K562 (cell line): ENCODE data around the gene TRAF7. TPM values are rescaled to one million over a fixed set of nuclear protein-coding genes. Genes with fewer than 3 reads are reported as not detected.
A peak's percentile ranks its signal among the peaks of the same experiment; 100 is the strongest.

ENCODE experiments used
- CBFB ChIP-seq: sonication (generic); formaldehyde crosslinking; IDR thresholded peaks from 2 replicates; pipeline ENCODE4 v1.4.0; 2020; ENCODE audit warnings: mild to moderate bottlenecking, missing genetic modification reagents
- FOXM1 ChIP-seq, 2 experiments: fragments of 450-650 bp in 1 of 2; sonication (generic) in 1 of 2; formaldehyde crosslinking in 1 of 2; IDR thresholded peaks; 2 replicates each; pipeline versions ENCODE4 v1.6.1 to v1.9.0; 2017 to 2022; ENCODE audit warnings: low read depth in 2 of 2, mild to moderate bottlenecking in 2 of 2, missing genetic modification reagents in 1 of 2, moderate library complexity in 1 of 2
- FOXP1 ChIP-seq: sonication (generic); formaldehyde crosslinking; IDR thresholded peaks from 2 replicates; pipeline ENCODE4 v1.8.0; 2022; ENCODE audit warnings: mild to moderate bottlenecking, missing genetic modification reagents
- GATA2 ChIP-seq: sonication (generic); formaldehyde crosslinking; IDR thresholded peaks from 2 replicates; pipeline ENCODE4 v1.4.0; 2020; ENCODE audit warnings: mild to moderate bottlenecking, missing genetic modification reagents
- HEY1 ChIP-seq: fragments of 250-450 bp; sonication (Bioruptor Pico); IDR thresholded peaks from 2 replicates; pipeline ENCODE4 v1.5.0; 2020; ENCODE audit warnings: mild to moderate bottlenecking, moderate library complexity, borderline replicate concordance
- HIVEP1 ChIP-seq: fragments of 250-450 bp; sonication (Bioruptor Pico); IDR thresholded peaks from 2 replicates; pipeline ENCODE4 v1.4.0; 2020; ENCODE audit warnings: mild to moderate bottlenecking
- HNRNPLL ChIP-seq: fragments of 200-400 bp; formaldehyde crosslinking; IDR thresholded peaks from 2 replicates; pipeline ENCODE4 v1.6.1; 2017; ENCODE audit warnings: low read length, low read depth, mild to moderate bottlenecking; ENCODE audit not compliant: poor library complexity, severe bottlenecking
- KAT2B ChIP-seq: IDR thresholded peaks from one replicate; pipeline ENCODE4 v1.6.1; 2012; ENCODE audit warnings: low read depth, mild to moderate bottlenecking, control low read depth, inconsistent platforms, low read length, moderate library complexity
- MBD2 ChIP-seq: sonication (generic); IDR thresholded peaks from 2 replicates; pipeline ENCODE4 v1.6.1; 2016; ENCODE audit warnings: low read depth, borderline replicate concordance
- PCBP2 ChIP-seq: fragments of 200-400 bp; formaldehyde crosslinking; IDR thresholded peaks from 2 replicates; pipeline ENCODE4 v1.6.1; 2018; ENCODE audit warnings: low read length, low read depth, mild to moderate bottlenecking, moderate library complexity; ENCODE audit not compliant: poor library complexity, severe bottlenecking
- RBM14 ChIP-seq: fragments of 200-400 bp; formaldehyde crosslinking; IDR thresholded peaks from 2 replicates; pipeline ENCODE4 v1.6.1; 2018; ENCODE audit warnings: low read depth, mild to moderate bottlenecking, low read length, moderate library complexity, borderline replicate concordance; ENCODE audit not compliant: insufficient read depth
- ZNF124 ChIP-seq: sonication (generic); formaldehyde crosslinking; IDR thresholded peaks from 2 replicates; pipeline ENCODE4 v1.8.1; 2022; ENCODE audit warnings: missing genetic modification reagents
- polyA plus RNA-seq, 8 experiments: library from polyadenylated mRNA; depleted of rRNA in 4 of 8; stranded (reverse) in 5 of 8; unstranded in 3 of 8; fragments of >200 nt; fragmentation: Nextera tagmentation in 2 of 8; fragmentation: Illumina TruSeq in 1 of 8; extraction: Ambion mirVana in 2 of 8; extraction: Trizol in 1 of 8; gene quantifications; 2 replicates each; pipeline versions ENCODE4 v1.2.1 to v1.2.3, GENCODE V29; 2011 to 2014; ENCODE audit warnings: inconsistent platforms in 1 of 8, missing spikeins in 1 of 8
- total RNA-seq, 7 experiments: library from RNA; depleted of rRNA in 6 of 7; stranded (reverse); fragments of >200 nt in 6 of 7; fragmentation: Illumina TruSeq in 2 of 7; extraction: Trizol in 2 of 7; gene quantifications; 2 replicates each; pipeline versions ENCODE4 v1.2.1 to v1.2.3, GENCODE V29; 2011 to 2021; ENCODE audit warnings: low replicate concordance in 1 of 7
- TF ChIP-seq, protein P1 (sequence below): fragments of 250-450 bp; sonication (Bioruptor Pico); IDR thresholded peaks from 2 replicates; pipeline ENCODE4 v1.4.0; 2020; ENCODE audit warnings: mild to moderate bottlenecking
- TF ChIP-seq, protein P2 (sequence below): fragments of 450-650 bp; IDR thresholded peaks from 2 replicates; pipeline ENCODE4 v1.6.1; 2014; ENCODE audit warnings: low read depth, mild to moderate bottlenecking, moderate library complexity, borderline replicate concordance
- TF ChIP-seq, protein P3 (sequence below): fragments of 250-450 bp; sonication (Bioruptor Pico); IDR thresholded peaks from 2 replicates; pipeline ENCODE4 v1.6.1; 2021; ENCODE audit warnings: mild to moderate bottlenecking
- TF ChIP-seq, protein P4 (sequence below): fragments of 450-650 bp; formaldehyde crosslinking; IDR thresholded peaks from 2 replicates; pipeline ENCODE4 v1.4.0; 2020; ENCODE audit warnings: mild to moderate bottlenecking, moderate library complexity

Gene TRAF7
- total and polyA plus RNA-seq, 9 of the 15 experiments (the other 6 are each of a cell fraction or from before 2014, with no cell fraction given) = 1.1 to 113 (median 41.6) TPM

DNA sequence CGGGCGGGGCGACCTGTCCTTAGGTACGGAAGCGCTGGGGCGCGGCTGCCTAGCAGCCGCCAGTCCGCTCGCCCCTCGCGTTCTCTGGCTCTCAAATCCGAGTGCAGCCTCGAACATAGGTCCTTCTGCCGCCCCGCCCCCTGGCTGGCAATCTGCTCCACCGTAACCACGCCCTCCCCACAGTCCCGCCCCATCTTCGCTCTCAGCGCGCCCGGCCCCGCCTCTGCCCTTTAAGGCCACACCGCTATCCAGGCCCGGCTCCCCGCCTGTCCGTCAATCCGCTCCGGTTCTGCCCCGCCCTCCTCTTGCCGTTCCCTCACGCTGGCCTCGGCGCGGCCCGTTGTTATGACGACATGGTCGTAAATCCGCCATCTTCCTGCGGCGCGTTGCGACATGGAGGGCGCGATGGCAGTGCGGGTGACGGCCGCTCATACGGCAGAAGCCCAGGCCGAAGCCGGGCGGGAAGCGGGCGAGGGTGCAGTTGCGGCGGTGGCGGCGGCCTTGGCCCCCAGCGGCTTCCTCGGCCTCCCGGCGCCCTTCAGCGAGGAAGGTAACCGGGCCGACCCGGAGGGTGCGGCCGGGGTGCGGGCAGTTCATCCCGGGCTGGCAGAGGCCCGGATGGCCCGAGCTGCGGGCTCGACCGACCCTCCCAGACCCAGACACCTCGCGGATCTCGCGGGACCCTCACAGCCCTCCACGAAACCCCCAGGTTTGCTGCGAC lies 67.8 kb downstream of the TRAF7 start, which contains the start of gene E4F1 (continued):
- TF ChIP-seq ZNF124 (CRISPR knock-in tag) (no peak), FOXM1 (IDR thresholded peaks at IDR 0.05; ENCODE audit: low read depth) (no peak), FOXM1 (CRISPR knock-in tag; IDR thresholded peaks at IDR 0.05; ENCODE audit: low read depth) (no peak), GATA2 (no peak), CBFB (no peak), KAT2B (no peak), HIVEP1 (CRISPR knock-in tag) (no peak), PCBP2 (no peak), HNRNPLL (peak; percentile 68), HEY1 (CRISPR knock-in tag) (no peak), MBD2 (peak; percentile 52; the same call in 1 of the 2 replicates), FOXP1 (CRISPR knock-in tag) (0 out of 2 replicates have a peak, but pooled peaks have one; percentile 46), RBM14 (no peak)
- TF ChIP-seq, protein P1, sequence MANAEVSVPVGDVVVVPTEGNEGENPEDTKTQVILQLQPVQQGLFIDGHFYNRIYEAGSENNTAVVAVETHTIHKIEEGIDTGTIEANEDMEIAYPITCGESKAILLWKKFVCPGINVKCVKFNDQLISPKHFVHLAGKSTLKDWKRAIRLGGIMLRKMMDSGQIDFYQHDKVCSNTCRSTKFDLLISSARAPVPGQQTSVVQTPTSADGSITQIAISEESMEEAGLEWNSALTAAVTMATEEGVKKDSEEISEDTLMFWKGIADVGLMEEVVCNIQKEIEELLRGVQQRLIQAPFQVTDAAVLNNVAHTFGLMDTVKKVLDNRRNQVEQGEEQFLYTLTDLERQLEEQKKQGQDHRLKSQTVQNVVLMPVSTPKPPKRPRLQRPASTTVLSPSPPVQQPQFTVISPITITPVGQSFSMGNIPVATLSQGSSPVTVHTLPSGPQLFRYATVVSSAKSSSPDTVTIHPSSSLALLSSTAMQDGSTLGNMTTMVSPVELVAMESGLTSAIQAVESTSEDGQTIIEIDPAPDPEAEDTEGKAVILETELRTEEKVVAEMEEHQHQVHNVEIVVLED (CRISPR knock-in tag) = peak; percentile 72
- TF ChIP-seq, protein P2, sequence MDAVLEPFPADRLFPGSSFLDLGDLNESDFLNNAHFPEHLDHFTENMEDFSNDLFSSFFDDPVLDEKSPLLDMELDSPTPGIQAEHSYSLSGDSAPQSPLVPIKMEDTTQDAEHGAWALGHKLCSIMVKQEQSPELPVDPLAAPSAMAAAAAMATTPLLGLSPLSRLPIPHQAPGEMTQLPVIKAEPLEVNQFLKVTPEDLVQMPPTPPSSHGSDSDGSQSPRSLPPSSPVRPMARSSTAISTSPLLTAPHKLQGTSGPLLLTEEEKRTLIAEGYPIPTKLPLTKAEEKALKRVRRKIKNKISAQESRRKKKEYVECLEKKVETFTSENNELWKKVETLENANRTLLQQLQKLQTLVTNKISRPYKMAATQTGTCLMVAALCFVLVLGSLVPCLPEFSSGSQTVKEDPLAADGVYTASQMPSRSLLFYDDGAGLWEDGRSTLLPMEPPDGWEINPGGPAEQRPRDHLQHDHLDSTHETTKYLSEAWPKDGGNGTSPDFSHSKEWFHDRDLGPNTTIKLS = peak; percentile 31; the same call in 1 of the 2 replicates
- TF ChIP-seq, protein P3, sequence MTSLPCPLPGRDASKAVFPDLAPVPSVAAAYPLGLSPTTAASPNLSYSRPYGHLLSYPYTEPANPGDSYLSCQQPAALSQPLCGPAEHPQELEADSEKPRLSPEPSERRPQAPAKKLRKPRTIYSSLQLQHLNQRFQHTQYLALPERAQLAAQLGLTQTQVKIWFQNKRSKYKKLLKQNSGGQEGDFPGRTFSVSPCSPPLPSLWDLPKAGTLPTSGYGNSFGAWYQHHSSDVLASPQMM (CRISPR knock-in tag) = no peak
- TF ChIP-seq, protein P4, sequence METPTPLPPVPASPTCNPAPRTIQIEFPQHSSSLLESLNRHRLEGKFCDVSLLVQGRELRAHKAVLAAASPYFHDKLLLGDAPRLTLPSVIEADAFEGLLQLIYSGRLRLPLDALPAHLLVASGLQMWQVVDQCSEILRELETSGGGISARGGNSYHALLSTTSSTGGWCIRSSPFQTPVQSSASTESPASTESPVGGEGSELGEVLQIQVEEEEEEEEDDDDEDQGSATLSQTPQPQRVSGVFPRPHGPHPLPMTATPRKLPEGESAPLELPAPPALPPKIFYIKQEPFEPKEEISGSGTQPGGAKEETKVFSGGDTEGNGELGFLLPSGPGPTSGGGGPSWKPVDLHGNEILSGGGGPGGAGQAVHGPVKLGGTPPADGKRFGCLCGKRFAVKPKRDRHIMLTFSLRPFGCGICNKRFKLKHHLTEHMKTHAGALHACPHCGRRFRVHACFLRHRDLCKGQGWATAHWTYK (CRISPR knock-in tag) = no peak
